Kasumi-1 (cell line): ENCODE results near the gene NAGLU.
"Not testable (repeated sequence)": the region's sequence is repeated elsewhere in the genome, so short reads cannot be mapped to it uniquely, and the experiment has no call there.

Source experiments
- DNase-seq, 2 experiments: peaks; one replicate each; lab custom pipeline; 2025; lab: John Stamatoyannopoulos, UW

Gene NAGLU

GRCh38 chr17:42544874-42545283, 8.8 kb downstream of the NAGLU start:
- DNase-seq, result no peak

GRCh38 chr17:42545755-42546505, 9.9 kb downstream of the NAGLU start:
- DNase-seq, result not testable (repeated sequence)

GRCh38 chr17:42547001-42547461, 11.0 kb downstream of the NAGLU start:
- no peak for DNase-seq

- DNase-seq, result no peak
Observed at GRCh38 chr17:42547698-42548069, 11.6 kb downstream of the NAGLU start.

- no peak for DNase-seq
Observed at GRCh38 chr17:42548070-42548837, 12.2 kb downstream of the NAGLU start.

- no peak for DNase-seq
Observed at GRCh38 chr17:42548993-42549755, 13.1 kb downstream of the NAGLU start.

GRCh38 chr17:42552736-42553135, 16.7 kb downstream of the NAGLU start, which contains the start of gene HSD17B1:
HSD17B1 (plus strand) TSS chr17:42552923; CDS start chr17:42552934, 11 bp downstream.
- DNase-seq, result not testable (repeated sequence)

- DNase-seq, result no peak
Observed at GRCh38 chr17:42553161-42553818, 17.2 kb downstream of the NAGLU start.

GRCh38 chr17:42553866-42554249, 17.8 kb downstream of the NAGLU start:
- no peak for DNase-seq

GRCh38 chr17:42554250-42555121, 18.4 kb downstream of the NAGLU start:
- peak; percentile 77 to 85 for DNase-seq

GRCh38 chr17:42555122-42555622, 19.1 kb downstream of the NAGLU start:
- no peak for DNase-seq

GRCh38 chr17:42555961-42556617, 20.0 kb downstream of the NAGLU start:
- DNase-seq, result not testable (repeated sequence)

GRCh38 chr17:42559075-42559474, 23.0 kb downstream of the NAGLU start:
- no peak for DNase-seq

- DNase-seq, result no peak
Observed at GRCh38 chr17:42560246-42560645, 24.2 kb downstream of the NAGLU start.

GRCh38 chr17:42561897-42562387, 25.9 kb downstream of the NAGLU start, which contains the start of gene COASY:
COASY (plus strand) TSS chr17:42562148; CDS start chr17:42562623, 475 bp downstream.
- peak; percentile 94 to 95 for DNase-seq

GRCh38 chr17:42562388-42563142, 26.5 kb downstream of the NAGLU start:
- DNase-seq, result peak in 1 of 2 experiments; percentile 21

GRCh38 chr17:42563143-42563509, 27.1 kb downstream of the NAGLU start:
- no peak for DNase-seq

GRCh38 chr17:42563543-42563942, 27.5 kb downstream of the NAGLU start:
- DNase-seq, result no peak

GRCh38 chr17:42563950-42564349, 27.9 kb downstream of the NAGLU start:
- DNase-seq, result no peak
